ENCODE measurements around the gene GOSR2. TPM values are rescaled to one million over a fixed set of nuclear protein-coding genes. Genes with fewer than 3 reads are reported as not detected.

The GOSR2 gene
- total and polyA plus RNA-seq, 2 of the 13 experiments (the other 11 are each of a cell fraction or from before 2014, with no cell fraction given), result 61.5 to 63.9 TPM

- TF ChIP-seq RFX5 (IDR thresholded peaks at IDR 0.05; ENCODE audit: low read depth, low read length) (0 out of 2 replicates have a peak, but pooled peaks have one; percentile 20), KDM2A (CRISPR knock-in tag; IDR thresholded peaks at IDR 0.05; ENCODE audit: borderline replicate concordance, low read depth) (peak; percentile 83; the same call in 1 of the 2 replicates), UBTF (CRISPR knock-in tag; IDR thresholded peaks at IDR 0.05) (no peak), ZNF580 (CRISPR knock-in tag; IDR thresholded peaks at IDR 0.05; ENCODE audit: borderline replicate concordance, low read depth) (peak; percentile 82; the same call in 1 of the 2 replicates), NFAT5 (CRISPR knock-in tag; IDR thresholded peaks at IDR 0.05) (0 out of 2 replicates have a peak, but pooled peaks have one; percentile 35), MEIS2 (CRISPR knock-in tag; IDR thresholded peaks at IDR 0.05) (0 out of 2 replicates have a peak, but pooled peaks have one; percentile 40), ARID2 (CRISPR knock-in tag; IDR thresholded peaks at IDR 0.05; ENCODE audit: borderline replicate concordance) (no peak), GTF3A (CRISPR knock-in tag; conservative IDR thresholded peaks at IDR 0.05) (no peak), FOXP4 (CRISPR knock-in tag; IDR thresholded peaks at IDR 0.05) (peak; percentile 42; the same call in 1 of the 2 replicates), CCAR2 (optimal IDR thresholded peaks at IDR 0.05; ENCODE audit: low read depth, low read length) (no peak), FOSL2 (CRISPR knock-in tag; IDR thresholded peaks at IDR 0.05) (peak; percentile 57), ZNF589 (CRISPR knock-in tag; conservative IDR thresholded peaks at IDR 0.05) (no peak), CCDC6 (CRISPR knock-in tag; IDR thresholded peaks at IDR 0.05) (peak; percentile 23; the same call in 1 of the 2 replicates), TGIF2 (CRISPR knock-in tag; IDR thresholded peaks at IDR 0.05) (no peak), AKAP8 (CRISPR knock-in tag; IDR thresholded peaks at IDR 0.05) (no peak), ZMYM3 (CRISPR knock-in tag; IDR thresholded peaks at IDR 0.05) (no peak)
- TF ChIP-seq, protein P1, sequence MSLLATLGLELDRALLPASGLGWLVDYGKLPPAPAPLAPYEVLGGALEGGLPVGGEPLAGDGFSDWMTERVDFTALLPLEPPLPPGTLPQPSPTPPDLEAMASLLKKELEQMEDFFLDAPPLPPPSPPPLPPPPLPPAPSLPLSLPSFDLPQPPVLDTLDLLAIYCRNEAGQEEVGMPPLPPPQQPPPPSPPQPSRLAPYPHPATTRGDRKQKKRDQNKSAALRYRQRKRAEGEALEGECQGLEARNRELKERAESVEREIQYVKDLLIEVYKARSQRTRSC (CRISPR knock-in tag; IDR thresholded peaks at IDR 0.05; ENCODE audit: low read depth), result no peak
- TF ChIP-seq, protein P2, sequence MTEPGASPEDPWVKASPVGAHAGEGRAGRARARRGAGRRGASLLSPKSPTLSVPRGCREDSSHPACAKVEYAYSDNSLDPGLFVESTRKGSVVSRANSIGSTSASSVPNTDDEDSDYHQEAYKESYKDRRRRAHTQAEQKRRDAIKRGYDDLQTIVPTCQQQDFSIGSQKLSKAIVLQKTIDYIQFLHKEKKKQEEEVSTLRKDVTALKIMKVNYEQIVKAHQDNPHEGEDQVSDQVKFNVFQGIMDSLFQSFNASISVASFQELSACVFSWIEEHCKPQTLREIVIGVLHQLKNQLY (CRISPR knock-in tag; IDR thresholded peaks at IDR 0.05), result no peak
Measured at GRCh38 chr17:46940692-46941404, 17.9 kb downstream of the GOSR2 start (continued).

Measured in HepG2 (cell line).